Measurements from ENCODE around the gene PRDX3. TPM values are rescaled to one million over a fixed set of nuclear protein-coding genes. Genes with fewer than 3 reads are reported as not detected.

The PRDX3 gene
- total and polyA plus RNA-seq, 4 donors, result 176 to 307 (median 258) TPM

GRCh38 chr10:119217401-119217800 is 38.8 kb upstream of the PRDX3 start (continued):
- TF ChIP-seq, protein P1, sequence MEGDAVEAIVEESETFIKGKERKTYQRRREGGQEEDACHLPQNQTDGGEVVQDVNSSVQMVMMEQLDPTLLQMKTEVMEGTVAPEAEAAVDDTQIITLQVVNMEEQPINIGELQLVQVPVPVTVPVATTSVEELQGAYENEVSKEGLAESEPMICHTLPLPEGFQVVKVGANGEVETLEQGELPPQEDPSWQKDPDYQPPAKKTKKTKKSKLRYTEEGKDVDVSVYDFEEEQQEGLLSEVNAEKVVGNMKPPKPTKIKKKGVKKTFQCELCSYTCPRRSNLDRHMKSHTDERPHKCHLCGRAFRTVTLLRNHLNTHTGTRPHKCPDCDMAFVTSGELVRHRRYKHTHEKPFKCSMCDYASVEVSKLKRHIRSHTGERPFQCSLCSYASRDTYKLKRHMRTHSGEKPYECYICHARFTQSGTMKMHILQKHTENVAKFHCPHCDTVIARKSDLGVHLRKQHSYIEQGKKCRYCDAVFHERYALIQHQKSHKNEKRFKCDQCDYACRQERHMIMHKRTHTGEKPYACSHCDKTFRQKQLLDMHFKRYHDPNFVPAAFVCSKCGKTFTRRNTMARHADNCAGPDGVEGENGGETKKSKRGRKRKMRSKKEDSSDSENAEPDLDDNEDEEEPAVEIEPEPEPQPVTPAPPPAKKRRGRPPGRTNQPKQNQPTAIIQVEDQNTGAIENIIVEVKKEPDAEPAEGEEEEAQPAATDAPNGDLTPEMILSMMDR (IDR thresholded peaks at IDR 0.05; ENCODE audit: low read depth, low read length, missing input control), result no peak
- no peak for TF ChIP-seq EGR1 (IDR thresholded peaks at IDR 0.05; ENCODE audit: low read depth in 2 of 2)

DNA sequence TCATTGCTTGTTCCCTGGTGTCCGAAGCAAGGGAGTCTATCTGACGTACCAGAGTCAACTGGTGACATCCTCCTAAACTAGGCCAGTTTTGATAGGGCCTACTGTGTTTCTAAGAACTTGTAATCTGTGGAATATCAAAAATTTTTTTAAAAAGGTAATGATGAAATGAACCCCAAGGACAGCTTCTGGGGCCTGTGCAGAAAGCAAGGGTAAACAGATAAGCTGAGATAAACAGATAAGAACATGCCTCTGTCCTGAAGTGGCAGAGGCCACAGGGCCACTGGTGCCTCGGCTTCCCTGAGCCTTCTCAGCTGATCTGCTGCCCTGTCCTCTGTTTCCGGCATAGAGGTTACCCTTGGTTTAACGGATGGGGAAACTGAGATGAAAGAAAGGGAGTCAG is 37.5 kb upstream of the PRDX3 start:
- Histone ChIP-seq H3K9ac (ENCODE audit: low read depth in 1 of 2, low read length in 2 of 2) (no peak overlapping the region), H3K27ac (ENCODE audit: low read depth in 1 of 2, low read length in 2 of 2) (no peak overlapping the region), H3K4me1 (ENCODE audit: control insufficient read depth in 4 of 4, insufficient read depth in 4 of 4, low read length in 3 of 4) (peaks cover 0 to 15% (median 8%) of the 10 kb centered on the region in 4 donors), H3K9me3 (ENCODE audit: control insufficient read depth in 4 of 4, low read length in 3 of 4) (no peaks in the 10 kb centered on the region), H3K36me3 (ENCODE audit: control insufficient read depth in 4 of 4, insufficient read depth in 3 of 4, low read depth in 1 of 4, low read length in 3 of 4) (peaks cover 0 to 2% (median 0%) of the 10 kb centered on the region in 4 donors), H3K27me3 (ENCODE audit: control insufficient read depth in 4 of 4, insufficient read depth in 4 of 4, low read length in 3 of 4) (no peaks in the 10 kb centered on the region), H3K4me3 (ENCODE audit: low read depth in 1 of 3, low read length in 3 of 3) (no peak overlapping the region)
- no peak for DNase-seq (ENCODE audit: low spot score)
- TF ChIP-seq YY1 (IDR thresholded peaks at IDR 0.05), result no peak
- no peak for TF ChIP-seq EGR1 (IDR thresholded peaks at IDR 0.05; ENCODE audit: low read depth in 2 of 2)
- TF ChIP-seq ZBTB33 (IDR thresholded peaks at IDR 0.05), result no peak
- TF ChIP-seq TAF1 (conservative IDR thresholded peaks at IDR 0.05), result no peak
- TF ChIP-seq NR2F2 (IDR thresholded peaks at IDR 0.05), result no peak
- no peak for TF ChIP-seq FOXA2 (IDR thresholded peaks at IDR 0.05)
- no peak for TF ChIP-seq REST (IDR thresholded peaks at IDR 0.05)
- no peak for TF ChIP-seq HNF4A (conservative IDR thresholded peaks at IDR 0.05)
- TF ChIP-seq GABPA (IDR thresholded peaks at IDR 0.05 in 1 of 2, conservative IDR thresholded peaks at IDR 0.05 in 1 of 2), result no peak
- TF ChIP-seq JUND (IDR thresholded peaks at IDR 0.05), result no peak
- TF ChIP-seq, protein P2, sequence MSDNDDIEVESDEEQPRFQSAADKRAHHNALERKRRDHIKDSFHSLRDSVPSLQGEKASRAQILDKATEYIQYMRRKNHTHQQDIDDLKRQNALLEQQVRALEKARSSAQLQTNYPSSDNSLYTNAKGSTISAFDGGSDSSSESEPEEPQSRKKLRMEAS (IDR thresholded peaks at IDR 0.05), result no peak
- TF ChIP-seq, protein P3, sequence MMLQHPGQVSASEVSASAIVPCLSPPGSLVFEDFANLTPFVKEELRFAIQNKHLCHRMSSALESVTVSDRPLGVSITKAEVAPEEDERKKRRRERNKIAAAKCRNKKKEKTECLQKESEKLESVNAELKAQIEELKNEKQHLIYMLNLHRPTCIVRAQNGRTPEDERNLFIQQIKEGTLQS (IDR thresholded peaks at IDR 0.05), result no peak
- no peak for TF ChIP-seq RAD21 (IDR thresholded peaks at IDR 0.05)
- TF ChIP-seq SP1 (IDR thresholded peaks at IDR 0.05), result no peak
- TF ChIP-seq, protein P1 (IDR thresholded peaks at IDR 0.05; ENCODE audit: low read depth, low read length, missing input control), result no peak
- no peak for TF ChIP-seq RXRA (IDR thresholded peaks at IDR 0.05)
- TF ChIP-seq FOXA1 (IDR thresholded peaks at IDR 0.05), result no peak
- TF ChIP-seq HNF4G (IDR thresholded peaks at IDR 0.05), result no peak
- WGBS, result 90% methylated on average over 5 of the region's 5 CpGs
